ENCODE measurements around the gene ADAMTSL3. TPM values are rescaled to one million over a fixed set of nuclear protein-coding genes. Genes with fewer than 3 reads are reported as not detected.

ADAMTSL3 gene
- total and polyA plus RNA-seq, 4 donors, result 0.85 to 58.2 (median 7.9) TPM

DNA sequence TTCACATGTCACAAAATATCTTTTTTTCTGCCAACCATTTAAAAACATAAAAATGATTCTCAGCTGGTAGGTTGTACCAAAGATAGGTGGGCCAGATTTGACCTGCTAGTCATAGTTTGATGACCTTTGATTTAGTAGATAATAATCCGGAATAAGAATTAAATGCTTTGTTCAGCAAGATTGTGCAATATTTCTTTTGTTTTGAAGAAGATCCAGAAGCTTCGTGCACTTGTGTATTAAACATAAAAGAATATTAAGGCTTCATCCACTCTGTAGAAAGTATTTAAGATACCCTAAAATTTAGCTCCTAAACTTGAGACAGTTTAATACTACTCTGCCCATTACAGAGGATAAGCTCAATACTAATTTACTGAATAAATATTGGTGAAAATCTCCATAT lies 258.4 kb downstream of the ADAMTSL3 start:
- no peaks in the 10 kb centered on the region for H3K27me3 ChIP-seq (ENCODE audit: control insufficient read depth in 3 of 3, insufficient read depth in 3 of 3, low read length in 2 of 3)
- DNase-seq, result no peak
- H3K27ac ChIP-seq (ENCODE audit: low read depth in 1 of 2, low read length in 1 of 2), result no peak overlapping the region
- no peak for ATAC-seq (ENCODE audit: insufficient read depth, low FRiP score)
- H3K9me3 ChIP-seq (ENCODE audit: control insufficient read depth in 4 of 4, insufficient read depth in 3 of 4, low read length in 3 of 4), result peaks cover 0 to 4% (median 0%) of the 10 kb centered on the region in 4 donors
- TF ChIP-seq, protein P1, sequence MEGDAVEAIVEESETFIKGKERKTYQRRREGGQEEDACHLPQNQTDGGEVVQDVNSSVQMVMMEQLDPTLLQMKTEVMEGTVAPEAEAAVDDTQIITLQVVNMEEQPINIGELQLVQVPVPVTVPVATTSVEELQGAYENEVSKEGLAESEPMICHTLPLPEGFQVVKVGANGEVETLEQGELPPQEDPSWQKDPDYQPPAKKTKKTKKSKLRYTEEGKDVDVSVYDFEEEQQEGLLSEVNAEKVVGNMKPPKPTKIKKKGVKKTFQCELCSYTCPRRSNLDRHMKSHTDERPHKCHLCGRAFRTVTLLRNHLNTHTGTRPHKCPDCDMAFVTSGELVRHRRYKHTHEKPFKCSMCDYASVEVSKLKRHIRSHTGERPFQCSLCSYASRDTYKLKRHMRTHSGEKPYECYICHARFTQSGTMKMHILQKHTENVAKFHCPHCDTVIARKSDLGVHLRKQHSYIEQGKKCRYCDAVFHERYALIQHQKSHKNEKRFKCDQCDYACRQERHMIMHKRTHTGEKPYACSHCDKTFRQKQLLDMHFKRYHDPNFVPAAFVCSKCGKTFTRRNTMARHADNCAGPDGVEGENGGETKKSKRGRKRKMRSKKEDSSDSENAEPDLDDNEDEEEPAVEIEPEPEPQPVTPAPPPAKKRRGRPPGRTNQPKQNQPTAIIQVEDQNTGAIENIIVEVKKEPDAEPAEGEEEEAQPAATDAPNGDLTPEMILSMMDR (IDR thresholded peaks at IDR 0.05; ENCODE audit: control extremely low read depth, extremely low read depth), result no peak
- H3K4me3 ChIP-seq, result no peak overlapping the region
- H3K36me3 ChIP-seq (ENCODE audit: control insufficient read depth in 4 of 4, insufficient read depth in 4 of 4, low read length in 4 of 4), result peaks cover 0 to 5% (median 2%) of the 10 kb centered on the region in 4 donors
- no peaks in the 10 kb centered on the region for H3K4me1 ChIP-seq (ENCODE audit: control insufficient read depth in 5 of 5, insufficient read depth in 5 of 5, low read length in 5 of 5)
- 82 to 88% methylated on average over 2 of the region's 2 CpGs for WGBS, 2 donors
- H3K9ac ChIP-seq (ENCODE audit: insufficient read depth in 1 of 2, low read length in 2 of 2), result no peak overlapping the region

DNA sequence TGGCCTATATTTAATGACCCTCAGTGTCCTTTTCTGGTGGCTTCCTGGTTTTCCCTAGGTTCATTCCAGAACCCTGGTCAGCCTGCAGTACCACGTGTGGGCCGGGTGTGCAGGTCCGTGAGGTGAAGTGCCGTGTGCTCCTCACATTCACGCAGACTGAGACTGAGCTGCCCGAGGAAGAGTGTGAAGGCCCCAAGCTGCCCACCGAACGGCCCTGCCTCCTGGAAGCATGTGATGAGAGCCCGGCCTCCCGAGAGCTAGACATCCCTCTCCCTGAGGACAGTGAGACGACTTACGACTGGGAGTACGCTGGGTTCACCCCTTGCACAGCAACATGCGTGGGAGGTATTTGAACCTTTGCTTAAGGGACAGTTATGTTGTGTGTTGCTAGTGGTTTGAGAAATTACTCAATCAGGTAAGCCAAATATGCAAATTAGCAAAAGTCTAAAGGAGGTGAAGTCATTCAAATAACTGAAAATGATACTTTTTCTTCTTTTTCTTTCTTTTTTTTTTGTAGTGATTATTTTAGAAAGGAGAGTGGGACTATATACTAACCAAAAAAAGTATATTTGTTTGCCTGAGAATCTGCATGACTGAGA lies 259.2 kb downstream of the ADAMTSL3 start:
- DNase-seq (no peak), ATAC-seq (ENCODE audit: insufficient read depth, low FRiP score) (no peak)
- H3K9ac ChIP-seq (ENCODE audit: insufficient read depth in 1 of 2, low read length in 2 of 2), result no peak overlapping the region
- no peak overlapping the region for H3K27ac ChIP-seq (ENCODE audit: low read depth in 1 of 2, low read length in 1 of 2)
- peaks cover 0 to 5% (median 2%) of the 10 kb centered on the region in 4 donors for H3K36me3 ChIP-seq (ENCODE audit: control insufficient read depth in 4 of 4, insufficient read depth in 4 of 4, low read length in 4 of 4)
- no peak overlapping the region for H3K4me3 ChIP-seq
- peaks cover 0 to 4% (median 0%) of the 10 kb centered on the region in 4 donors for H3K9me3 ChIP-seq (ENCODE audit: control insufficient read depth in 4 of 4, insufficient read depth in 3 of 4, low read length in 3 of 4)
- no peaks in the 10 kb centered on the region for H3K4me1 ChIP-seq (ENCODE audit: control insufficient read depth in 5 of 5, insufficient read depth in 5 of 5, low read length in 5 of 5)
- WGBS, 2 donors, result 82 to 92% methylated on average over 14 of the region's 14 CpGs
- no peaks in the 10 kb centered on the region for H3K27me3 ChIP-seq (ENCODE audit: control insufficient read depth in 3 of 3, insufficient read depth in 3 of 3, low read length in 2 of 3)
- TF ChIP-seq, protein P1 (IDR thresholded peaks at IDR 0.05; ENCODE audit: control extremely low read depth, extremely low read depth), result no peak

DNA sequence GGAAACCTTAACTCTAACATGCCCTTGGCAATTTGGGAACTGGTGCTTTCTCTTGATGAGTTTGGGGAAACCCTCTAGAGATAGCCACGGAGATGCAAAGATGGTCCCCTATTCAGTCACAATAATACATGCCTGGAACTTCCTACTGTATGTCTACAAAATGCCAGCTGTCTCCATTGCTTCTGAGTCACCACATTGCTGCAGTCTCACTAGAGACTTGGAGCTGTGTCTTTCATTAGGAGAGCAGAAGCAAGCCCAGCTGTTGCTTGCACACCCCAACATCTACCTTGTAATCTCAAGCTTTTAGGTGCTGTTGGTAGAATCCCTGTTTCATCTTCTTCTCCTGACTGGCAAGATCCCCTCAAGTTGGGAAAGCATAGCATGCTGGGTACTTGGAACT lies 261.0 kb downstream of the ADAMTSL3 start:
- 92 to 96% methylated on average over 1 of the region's 1 CpG for WGBS, 2 donors
- TF ChIP-seq, protein P1 (IDR thresholded peaks at IDR 0.05; ENCODE audit: control extremely low read depth, extremely low read depth), result no peak

DNA sequence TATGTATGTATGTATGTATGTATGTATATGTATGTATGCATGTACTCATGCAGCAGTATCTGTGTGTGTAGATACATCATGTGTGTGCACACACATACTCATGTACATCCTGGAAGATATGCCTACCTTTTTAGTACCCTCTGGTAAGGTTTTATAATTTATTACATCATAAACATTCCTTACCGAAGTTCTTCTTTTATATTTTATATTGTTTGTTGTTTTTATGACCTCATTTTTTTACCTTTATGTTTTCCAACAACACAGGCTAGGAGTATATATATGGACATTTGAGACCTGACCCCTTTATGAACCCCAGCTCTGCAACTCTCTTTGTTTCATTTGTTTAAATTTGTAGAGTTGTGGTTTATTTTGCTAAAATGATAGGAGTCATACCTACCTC lies 263.5 kb downstream of the ADAMTSL3 start:
- H3K9ac ChIP-seq (ENCODE audit: insufficient read depth in 1 of 2, low read length in 2 of 2), result no peak overlapping the region
- no peak overlapping the region for H3K27ac ChIP-seq (ENCODE audit: low read depth in 1 of 2, low read length in 1 of 2)
- no peaks in the 10 kb centered on the region for H3K4me1 ChIP-seq (ENCODE audit: control insufficient read depth in 5 of 5, insufficient read depth in 5 of 5, low read length in 5 of 5)
- ATAC-seq (ENCODE audit: insufficient read depth, low FRiP score), result no peak
- no peaks in the 10 kb centered on the region for H3K36me3 ChIP-seq (ENCODE audit: control insufficient read depth in 4 of 4, insufficient read depth in 4 of 4, low read length in 4 of 4)
- WGBS, 2 donors, result 0 to 74% methylated on average over 1 of the region's 1 CpG
- no peaks in the 10 kb centered on the region for H3K9me3 ChIP-seq (ENCODE audit: control insufficient read depth in 4 of 4, insufficient read depth in 3 of 4, low read length in 3 of 4)
- TF ChIP-seq, protein P1 (IDR thresholded peaks at IDR 0.05; ENCODE audit: control extremely low read depth, extremely low read depth), result no peak
- no peak for DNase-seq
- no peaks in the 10 kb centered on the region for H3K27me3 ChIP-seq (ENCODE audit: control insufficient read depth in 3 of 3, insufficient read depth in 3 of 3, low read length in 2 of 3)
- no peak overlapping the region for H3K4me3 ChIP-seq

More for the DNA sequence above, 261.0 kb downstream of the ADAMTSL3 start:
- H3K9ac ChIP-seq (ENCODE audit: insufficient read depth in 1 of 2, low read length in 2 of 2), result no peak overlapping the region
- no peaks in the 10 kb centered on the region for H3K36me3 ChIP-seq (ENCODE audit: control insufficient read depth in 4 of 4, insufficient read depth in 4 of 4, low read length in 4 of 4)
- H3K9me3 ChIP-seq (ENCODE audit: control insufficient read depth in 4 of 4, insufficient read depth in 3 of 4, low read length in 3 of 4), result no peaks in the 10 kb centered on the region
- no peaks in the 10 kb centered on the region for H3K27me3 ChIP-seq (ENCODE audit: control insufficient read depth in 3 of 3, insufficient read depth in 3 of 3, low read length in 2 of 3)
- H3K4me1 ChIP-seq (ENCODE audit: control insufficient read depth in 5 of 5, insufficient read depth in 5 of 5, low read length in 5 of 5), result no peaks in the 10 kb centered on the region
- no peak for DNase-seq
- no peak overlapping the region for H3K27ac ChIP-seq (ENCODE audit: low read depth in 1 of 2, low read length in 1 of 2)
- ATAC-seq (ENCODE audit: insufficient read depth, low FRiP score), result no peak
- no peak overlapping the region for H3K4me3 ChIP-seq

Data from lung (tissue), 12 donors.